ENCODE data around the gene CLCF1.
"Not testable (repeated sequence)": the region's sequence is repeated elsewhere in the genome, so short reads cannot be mapped to it uniquely, and the experiment has no call there.

CLCF1 gene

GRCh38 chr11:67345247-67345919 is 28.0 kb downstream of the CLCF1 start:
- no peak for DNase-seq (ENCODE audit: low read depth in 2 of 2, low spot score in 1 of 2)

GRCh38 chr11:67344264-67344663 is 29.1 kb downstream of the CLCF1 start:
- no peak for DNase-seq (ENCODE audit: low read depth in 2 of 2, low spot score in 1 of 2)

GRCh38 chr11:67337257-67337656 is 36.1 kb downstream of the CLCF1 start:
- no peak for DNase-seq (ENCODE audit: low read depth in 2 of 2, low spot score in 1 of 2)

- DNase-seq (ENCODE audit: low read depth in 2 of 2, low spot score in 1 of 2): no peak
Measured at GRCh38 chr11:67332081-67332691, 41.2 kb downstream of the CLCF1 start.

- no peak for DNase-seq (ENCODE audit: low read depth in 2 of 2, low spot score in 1 of 2)
Measured at GRCh38 chr11:67323526-67323925, 49.9 kb downstream of the CLCF1 start.

- no peak for DNase-seq (ENCODE audit: low read depth in 2 of 2, low spot score in 1 of 2)
Measured at GRCh38 chr11:67322049-67322448, 51.3 kb downstream of the CLCF1 start.

- DNase-seq (ENCODE audit: low read depth in 2 of 2, low spot score in 1 of 2): no peak
Measured at GRCh38 chr11:67321313-67321871, 52.0 kb downstream of the CLCF1 start.

GRCh38 chr11:67320691-67321090 is 52.7 kb downstream of the CLCF1 start:
- DNase-seq (ENCODE audit: low read depth in 2 of 2, low spot score in 1 of 2): no peak

GRCh38 chr11:67320011-67320410 is 53.4 kb downstream of the CLCF1 start:
- DNase-seq (ENCODE audit: low read depth in 2 of 2, low spot score in 1 of 2): no peak

- not testable (repeated sequence) for DNase-seq (ENCODE audit: low read depth in 2 of 2, low spot score in 1 of 2)
Measured at GRCh38 chr11:67318876-67319275, 54.5 kb downstream of the CLCF1 start.

- DNase-seq (ENCODE audit: low read depth in 2 of 2, low spot score in 1 of 2): no peak
Measured at GRCh38 chr11:67317888-67318555, 55.4 kb downstream of the CLCF1 start.

GRCh38 chr11:67317205-67317887 is 56.1 kb downstream of the CLCF1 start:
- DNase-seq (ENCODE audit: low read depth in 2 of 2, low spot score in 1 of 2): peak; percentile 99

- DNase-seq (ENCODE audit: low read depth in 2 of 2, low spot score in 1 of 2): no peak
Measured at GRCh38 chr11:67316882-67317204, 56.6 kb downstream of the CLCF1 start.

GRCh38 chr11:67315325-67315909 is 58.0 kb downstream of the CLCF1 start:
- no peak for DNase-seq (ENCODE audit: low read depth in 2 of 2, low spot score in 1 of 2)

GRCh38 chr11:67314218-67314617 is 59.2 kb downstream of the CLCF1 start:
- no peak for DNase-seq (ENCODE audit: low read depth in 2 of 2, low spot score in 1 of 2)
